ENCODE measurements around the gene IGBP1.
"Not testable (repeated sequence)": the region's sequence is repeated elsewhere in the genome, so short reads cannot be mapped to it uniquely, and the experiment has no call there.

Gene IGBP1

DNA sequence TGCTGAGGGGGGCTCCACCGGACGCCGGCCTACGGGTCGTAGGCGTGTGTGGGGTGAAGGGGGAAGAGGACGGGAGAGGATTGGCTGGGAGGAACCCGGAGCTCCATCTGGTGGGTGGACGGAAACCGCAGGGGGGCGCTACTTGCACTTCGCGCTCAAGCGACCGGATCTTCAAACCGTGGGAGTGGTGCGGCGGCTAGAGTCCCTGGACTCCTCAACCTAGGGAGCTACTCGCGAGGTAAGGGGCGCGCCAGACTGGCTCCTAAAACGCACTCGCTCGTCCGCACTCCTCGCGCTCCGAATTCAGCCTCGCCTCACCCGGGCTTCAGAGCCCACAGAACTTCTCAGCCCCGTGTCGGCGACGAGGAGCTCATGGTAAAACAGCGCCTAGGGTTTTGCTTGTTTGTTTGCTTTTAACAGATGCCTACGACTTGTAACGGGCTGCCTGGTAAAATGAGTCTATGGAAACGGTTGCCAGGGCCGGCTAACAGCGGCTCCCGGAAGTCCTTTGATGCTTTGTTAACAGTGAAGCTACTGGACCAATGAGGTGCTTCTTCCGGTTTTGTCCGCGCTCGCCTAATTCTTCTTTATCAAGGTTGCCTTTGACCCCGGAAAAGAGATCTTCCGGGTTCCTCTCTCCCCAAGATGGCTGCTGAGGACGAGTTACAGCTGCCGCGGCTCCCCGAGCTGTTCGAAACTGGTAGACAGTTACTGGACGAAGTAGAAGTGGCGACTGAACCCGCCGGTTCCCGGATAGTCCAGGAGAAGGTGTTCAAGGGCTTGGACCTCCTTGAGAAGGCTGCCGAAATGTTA, at the start of gene IGBP1:
Gene IGBP1 (plus strand): TSS at position 145 of the 813 bp plus-strand sequence. CDS start 501 bp downstream, at position 646.
- DNase-seq (ENCODE audit: low read depth): peak; percentile 60

DNA sequence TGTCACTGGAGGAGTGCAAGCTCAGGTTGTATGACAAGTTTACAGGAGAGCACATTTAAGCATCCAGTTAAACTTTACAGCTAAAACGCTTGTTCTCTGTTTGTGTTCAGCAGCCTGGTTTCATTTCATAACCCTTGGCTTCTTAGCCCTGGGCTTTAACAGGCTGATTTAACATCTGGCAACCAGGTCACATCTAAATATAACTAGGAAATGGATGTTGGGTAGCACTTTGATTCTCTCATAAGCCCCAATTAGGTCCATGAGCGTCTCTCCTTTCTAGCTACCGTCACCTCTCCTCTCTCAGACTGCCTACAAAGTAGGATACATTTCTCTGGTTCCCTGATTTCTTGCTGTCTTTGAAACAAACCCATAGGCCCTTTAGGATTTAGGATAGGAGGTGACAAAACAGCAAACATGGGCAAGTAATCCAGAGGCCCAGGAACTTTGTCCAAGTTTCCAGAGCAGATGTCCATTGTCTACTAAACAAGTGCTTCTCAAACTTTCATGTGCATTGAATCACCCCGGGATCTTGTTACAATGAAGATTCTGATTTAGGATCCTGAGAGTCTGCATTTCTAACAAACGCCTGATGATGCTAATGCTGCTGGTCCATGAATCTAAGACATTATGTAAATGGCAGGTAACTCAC, 48.5 kb upstream of the IGBP1 start:
- DNase-seq (ENCODE audit: low read depth): no peak

DNA sequence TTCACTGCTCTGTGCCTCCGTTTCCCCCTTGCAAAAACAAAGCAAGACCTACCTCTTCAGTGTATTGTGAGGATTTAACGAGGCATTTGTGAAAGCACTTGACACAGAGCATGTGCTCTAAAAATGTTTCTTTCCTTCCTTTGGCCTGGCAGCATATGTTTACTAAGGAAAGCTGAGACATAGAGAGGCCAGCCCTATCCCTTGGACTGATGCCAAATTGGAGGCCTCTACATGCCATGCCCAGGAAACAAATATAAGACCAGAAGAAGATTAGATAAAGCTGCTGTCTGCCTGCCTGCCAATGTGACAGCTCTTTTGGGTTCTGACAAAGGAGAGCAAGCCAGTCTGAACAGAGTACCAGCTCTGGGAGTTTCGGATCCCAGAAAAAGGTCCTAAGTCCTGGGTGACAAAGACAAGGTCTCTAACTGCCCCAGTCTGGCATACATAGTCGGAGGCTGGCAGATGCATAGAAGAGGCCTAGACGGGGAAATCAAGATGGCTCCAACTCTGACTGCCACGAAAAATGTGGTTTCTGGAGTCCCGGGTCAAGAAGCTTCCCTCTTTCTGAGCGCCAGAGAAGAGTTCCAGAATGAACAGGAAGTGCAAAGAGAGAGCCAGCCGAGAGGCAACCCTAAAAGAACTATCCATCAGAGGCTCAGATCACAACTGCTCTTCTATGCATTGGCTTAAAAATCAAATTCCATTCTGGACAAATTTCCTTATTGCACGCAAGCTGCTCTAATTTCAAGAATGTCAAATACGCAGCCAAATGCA, 45.2 kb upstream of the IGBP1 start:
- no peak for DNase-seq (ENCODE audit: low read depth)

DNA sequence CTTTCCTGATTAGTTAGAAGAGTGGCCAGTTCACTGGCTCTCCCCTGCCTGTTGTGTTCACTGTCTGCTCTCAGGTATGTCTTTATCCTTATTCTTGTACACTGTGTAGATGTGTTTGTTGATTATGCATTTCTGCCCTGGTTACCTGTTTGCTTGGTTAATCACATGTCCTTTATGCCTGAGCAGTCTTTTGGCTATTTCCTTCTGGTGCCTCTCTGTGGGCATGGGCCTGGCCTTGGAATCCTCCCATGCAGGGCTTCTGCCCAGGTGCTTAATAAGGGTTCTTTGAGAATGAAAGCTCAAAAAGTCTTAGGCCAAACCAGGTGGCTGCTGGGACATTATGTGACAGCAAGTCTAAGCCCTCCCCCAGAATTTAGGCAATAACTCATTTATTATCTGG, 44.5 kb upstream of the IGBP1 start:
- DNase-seq (ENCODE audit: low read depth): no peak

DNA sequence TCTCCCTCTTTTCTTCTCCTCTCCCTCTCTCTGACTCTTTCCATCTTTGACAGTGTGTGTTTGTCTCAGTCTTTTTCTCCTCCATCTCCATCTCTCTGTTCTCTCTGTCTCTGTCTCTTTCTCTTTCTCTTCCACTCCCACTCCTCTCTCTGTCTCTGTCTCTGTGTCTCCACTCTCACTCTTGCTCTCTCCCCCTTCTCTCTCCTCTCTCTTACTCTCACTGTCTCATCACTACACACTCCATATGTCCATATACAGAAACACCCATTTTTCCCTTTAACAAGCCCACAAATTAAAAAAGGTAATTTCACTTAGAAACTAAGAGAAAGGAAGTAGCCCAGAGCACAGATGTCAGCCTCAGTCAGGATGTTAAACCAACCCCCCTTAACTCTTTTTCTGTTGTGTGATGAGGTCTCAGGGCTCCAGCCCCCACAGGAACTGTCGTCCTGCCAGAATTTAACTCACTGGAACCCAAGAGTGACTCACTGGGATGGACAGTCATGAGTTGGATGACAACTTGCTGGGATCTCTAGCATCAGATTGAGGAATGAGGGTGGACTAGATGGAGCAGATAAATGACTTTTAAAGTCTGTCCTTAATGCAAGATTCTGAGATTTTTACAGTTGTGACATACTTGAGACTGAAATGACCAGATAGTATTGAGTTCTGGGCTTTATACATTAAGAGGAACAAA, 43.5 kb upstream of the IGBP1 start:
- no peak for DNase-seq (ENCODE audit: low read depth)

DNA sequence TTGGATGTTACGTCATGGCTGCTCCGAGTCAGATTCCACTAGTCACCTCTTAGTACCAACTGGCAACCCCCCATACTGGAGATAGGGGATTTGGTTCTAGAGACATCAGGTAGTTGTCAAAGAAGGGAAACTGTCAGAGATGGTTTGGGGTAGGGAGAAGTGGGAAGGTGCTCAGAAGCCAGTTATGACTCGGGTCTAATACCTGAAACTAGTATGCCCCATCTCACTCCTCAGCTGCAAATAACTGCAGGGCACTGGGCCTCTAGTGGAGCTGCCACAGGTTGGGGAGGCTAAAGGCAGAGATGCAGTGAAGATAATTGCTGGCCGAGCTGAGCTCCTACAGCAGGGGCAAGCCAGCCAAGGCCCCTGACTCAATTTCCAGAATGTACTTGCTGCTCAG, 41.0 kb upstream of the IGBP1 start:
- no peak for DNase-seq (ENCODE audit: low read depth)

DNA sequence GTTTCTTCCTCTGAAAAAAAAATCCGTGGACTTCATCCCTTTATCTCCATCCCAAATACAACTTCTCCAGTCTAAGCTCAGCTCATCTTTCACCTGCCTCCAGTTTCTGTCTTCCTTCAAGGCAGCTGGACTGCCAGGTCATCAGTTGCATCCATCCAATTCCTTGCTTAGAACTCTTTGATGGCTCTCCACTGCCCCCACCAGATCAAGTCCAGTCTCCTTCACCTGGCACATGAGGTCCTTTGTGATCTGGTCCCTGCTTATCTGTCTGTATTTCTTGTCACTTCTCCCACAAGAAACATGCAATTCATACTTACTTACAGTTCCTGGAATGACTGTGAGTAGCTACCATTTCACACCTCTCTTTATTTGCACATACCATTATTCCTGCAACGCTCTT, 37.2 kb upstream of the IGBP1 start:
- no peak for DNase-seq (ENCODE audit: low read depth)

DNA sequence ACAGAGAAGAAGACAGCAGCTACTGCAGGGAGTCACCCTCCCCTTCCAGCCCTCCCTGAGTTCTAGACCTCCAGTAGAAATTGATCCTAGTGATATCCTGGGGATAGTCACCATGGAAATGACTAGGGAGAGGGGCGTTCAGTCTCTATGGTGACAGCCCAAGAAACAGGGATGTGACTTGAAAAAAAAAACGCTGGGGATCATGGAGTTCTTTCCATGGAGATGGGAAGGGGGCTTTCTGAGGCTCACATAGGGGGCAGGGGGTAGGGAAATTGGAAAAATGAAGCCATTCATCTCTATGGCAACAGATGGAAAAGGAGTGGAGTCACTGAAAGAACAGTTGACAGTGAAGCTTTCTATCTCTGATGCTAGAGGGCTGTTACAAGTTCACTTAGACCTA, 28.0 kb upstream of the IGBP1 start:
- no peak for DNase-seq (ENCODE audit: low read depth)

DNA sequence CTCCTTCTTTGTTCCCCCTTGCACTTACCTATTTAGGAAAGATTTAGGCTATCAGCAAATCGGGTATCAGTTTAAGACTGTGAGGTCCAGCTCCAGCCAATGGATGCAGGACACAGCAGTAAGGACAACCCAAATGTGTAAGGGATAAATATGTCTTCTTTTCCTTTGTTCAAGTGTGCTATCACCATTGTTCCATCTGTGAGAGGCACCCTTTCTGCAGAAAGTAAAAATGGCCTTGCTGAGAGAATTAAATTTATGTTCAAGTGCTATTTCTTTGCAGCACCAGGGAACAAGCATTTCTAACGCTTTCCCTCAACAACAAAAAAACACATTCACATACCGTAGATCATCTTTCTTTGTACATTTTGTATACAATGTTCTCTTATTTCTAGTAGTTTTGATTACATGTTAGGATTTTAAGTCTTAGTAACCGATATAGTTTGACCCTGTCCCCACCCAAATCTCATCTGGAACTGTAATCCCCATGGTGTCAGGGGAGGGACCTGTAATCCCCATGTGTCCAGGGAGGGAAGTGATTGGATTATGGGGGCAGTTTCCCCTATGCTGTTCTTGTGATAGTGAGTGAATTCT, 21.7 kb upstream of the IGBP1 start:
- DNase-seq (ENCODE audit: low read depth): not testable (repeated sequence)

DNA sequence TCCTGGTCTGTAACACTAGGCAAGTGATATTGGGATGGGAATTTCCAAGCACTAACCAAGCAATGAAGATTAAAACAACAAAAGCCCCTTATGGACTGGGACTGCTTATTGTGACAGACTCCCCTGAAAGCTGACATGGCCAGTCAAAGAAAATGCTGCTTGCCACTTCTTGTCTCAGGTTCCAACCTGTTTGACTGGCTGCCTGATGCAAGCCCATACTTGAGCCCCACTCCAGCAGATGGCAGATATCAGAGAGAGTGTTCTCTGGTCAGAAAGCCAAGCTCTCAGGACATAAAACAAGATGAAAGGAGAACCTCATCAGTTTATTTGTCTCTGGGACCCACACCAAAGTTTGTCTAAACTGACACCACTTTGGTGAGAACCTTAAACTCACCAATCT, 15.5 kb upstream of the IGBP1 start:
- DNase-seq (ENCODE audit: low read depth): no peak

DNA sequence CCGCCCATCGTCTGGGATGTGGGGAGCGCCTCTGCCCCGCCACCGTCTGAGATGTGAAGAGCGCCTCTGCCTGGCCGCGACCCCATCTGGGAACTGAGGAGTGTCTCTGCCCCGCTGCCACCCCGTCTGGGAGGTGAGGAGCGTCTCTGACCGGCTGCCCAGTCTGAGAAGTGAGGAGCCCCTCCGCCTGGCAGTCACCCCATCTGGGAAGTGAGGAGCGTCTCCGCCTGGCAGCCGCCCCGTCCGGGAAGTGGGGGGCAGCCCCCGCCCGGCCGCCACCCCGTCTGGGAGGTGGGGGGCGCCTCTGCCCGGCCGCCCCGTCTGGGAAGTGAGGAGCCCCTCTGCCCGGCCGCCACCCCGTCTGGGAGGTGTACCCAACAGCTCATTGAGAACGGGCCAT, 10.2 kb upstream of the IGBP1 start:
- not testable (repeated sequence) for DNase-seq (ENCODE audit: low read depth)

DNA sequence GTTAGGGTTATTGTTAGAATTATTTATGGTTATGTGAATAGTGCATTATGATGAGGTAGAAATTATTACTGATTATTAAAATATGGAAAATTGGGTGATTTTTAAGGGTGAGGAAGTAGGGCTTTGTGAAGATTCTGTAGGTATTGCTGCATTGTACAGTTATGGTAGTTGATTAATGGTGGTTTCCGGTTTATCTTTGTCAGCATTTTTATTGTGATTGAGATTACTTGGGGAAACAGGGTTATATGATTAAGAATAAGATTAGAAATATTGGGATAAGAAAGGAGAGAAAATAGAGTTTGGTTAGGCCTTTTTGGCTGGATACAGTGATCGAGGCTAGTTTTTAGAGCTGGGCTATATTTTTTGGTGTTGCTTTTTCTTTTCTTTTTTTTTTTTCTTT, 8.6 kb upstream of the IGBP1 start:
- DNase-seq (ENCODE audit: low read depth): no peak

DNA sequence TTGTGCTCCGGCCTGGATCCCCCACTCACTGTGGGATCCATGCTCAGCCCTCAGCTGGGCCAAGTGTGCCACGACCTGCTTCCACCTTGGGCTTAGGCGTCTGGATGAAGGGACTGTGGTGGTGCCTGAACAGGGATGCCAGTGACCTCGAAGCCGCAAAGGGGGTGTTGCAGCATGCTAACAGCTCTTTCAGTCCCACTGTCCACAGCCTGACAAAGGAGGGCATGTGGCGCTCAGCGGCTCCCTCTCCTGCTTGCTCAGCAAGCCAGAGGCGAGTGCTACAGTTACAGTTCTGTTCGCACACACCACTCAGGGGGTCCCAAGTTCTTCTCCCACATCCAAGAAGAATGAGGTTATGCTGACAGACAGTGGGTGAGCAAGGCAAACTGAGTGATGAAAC, 5.2 kb upstream of the IGBP1 start:
- DNase-seq (ENCODE audit: low read depth): no peak

DNA sequence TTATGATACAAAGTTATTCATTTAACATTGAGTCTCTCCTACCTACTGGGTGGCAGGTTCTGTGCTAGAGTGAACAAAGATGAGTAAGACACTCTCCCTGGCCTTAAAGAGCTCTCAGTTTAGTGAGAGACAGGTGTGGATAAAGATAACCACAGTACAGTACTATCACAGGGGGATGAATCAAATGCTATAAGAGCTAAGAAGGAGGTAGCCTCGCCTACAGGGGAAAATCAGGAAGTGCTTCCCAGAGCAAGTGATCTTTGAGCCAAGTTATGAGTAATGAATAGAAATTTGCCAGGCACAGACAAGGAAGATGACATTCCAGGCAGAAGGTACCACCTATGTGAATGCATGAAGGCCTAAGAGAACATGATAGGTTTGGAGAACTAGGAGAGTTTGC, 3.4 kb upstream of the IGBP1 start:
- DNase-seq (ENCODE audit: low read depth): no peak

DNA sequence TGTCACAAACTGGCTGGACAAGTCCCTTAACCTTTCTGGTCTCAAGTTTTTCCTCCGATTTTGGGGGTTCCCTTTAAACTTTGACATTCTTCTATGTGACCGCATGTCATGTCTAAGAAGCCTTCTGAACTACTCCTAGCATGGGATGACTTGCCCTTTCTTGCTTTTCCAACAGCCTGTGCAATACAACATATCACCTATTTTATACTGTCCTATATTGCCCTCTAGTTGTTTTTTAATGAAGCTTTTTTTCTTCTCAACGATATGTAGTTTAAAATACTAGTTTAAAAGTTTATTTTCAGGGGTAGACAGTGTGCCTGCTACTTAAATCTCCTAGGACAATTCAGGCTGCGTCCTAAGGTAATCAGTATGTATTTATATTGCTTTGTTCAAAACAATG, 1.0 kb upstream of the IGBP1 start:
- DNase-seq (ENCODE audit: low read depth): no peak

DNA sequence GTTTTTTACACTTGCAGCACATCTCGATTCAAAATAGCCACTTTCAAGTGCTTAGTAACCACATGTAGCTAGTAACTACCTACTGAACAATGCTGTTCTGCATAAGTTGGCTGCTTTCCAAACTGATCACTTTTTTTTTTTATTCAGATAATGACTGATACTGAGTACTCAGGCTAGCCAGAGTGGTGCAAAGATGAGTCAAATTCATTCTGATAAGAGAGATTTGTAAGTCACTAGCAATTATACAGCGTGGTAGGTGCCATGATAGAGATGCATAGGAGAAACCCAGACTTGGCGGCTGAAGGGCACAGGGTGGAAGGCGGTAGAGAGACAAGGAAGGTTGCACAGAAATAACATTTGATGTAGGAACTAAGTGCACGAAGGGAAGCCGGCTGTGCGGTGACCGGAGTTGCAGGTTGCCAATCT, 357 bp upstream of the IGBP1 start:
- no peak for DNase-seq (ENCODE audit: low read depth)

DNA sequence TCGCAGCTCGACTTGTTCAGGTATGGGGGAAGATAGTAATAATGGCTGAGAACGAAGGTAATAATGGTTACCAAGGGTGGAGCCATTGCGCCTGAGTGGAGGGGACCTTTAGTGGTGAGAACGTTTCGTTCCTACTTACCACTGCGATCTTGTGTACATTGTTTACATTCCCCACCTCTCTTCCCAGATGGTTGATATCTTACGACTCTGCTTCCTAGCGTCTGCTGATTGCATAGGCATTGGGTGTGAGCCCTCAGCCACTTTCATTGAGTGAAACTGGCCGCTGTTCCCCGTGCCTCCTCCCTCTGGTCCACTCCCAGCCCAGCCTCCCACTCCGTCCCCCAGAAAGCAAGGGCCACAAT, 850 bp downstream of the IGBP1 start:
- no peak for DNase-seq (ENCODE audit: low read depth)

DNA sequence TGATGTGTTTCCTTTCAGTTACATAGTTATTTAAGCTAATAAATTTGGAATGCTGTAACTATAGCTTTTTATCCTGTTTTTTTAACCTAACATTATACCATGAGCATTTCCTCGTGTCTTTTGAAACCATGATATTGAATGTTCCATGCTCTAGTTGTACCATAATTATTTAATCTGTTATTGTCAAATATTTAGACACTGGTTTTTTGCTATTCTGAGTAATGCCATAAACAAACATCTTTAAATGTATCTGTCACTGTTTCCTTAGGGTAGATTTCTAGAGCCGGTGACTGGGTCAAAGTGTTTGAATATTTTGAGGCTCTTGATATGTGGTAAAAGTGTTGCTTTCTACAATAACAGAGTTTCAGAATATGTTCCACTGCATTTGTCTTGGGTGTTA, 5.4 kb downstream of the IGBP1 start:
- no peak for DNase-seq (ENCODE audit: low read depth)

DNA sequence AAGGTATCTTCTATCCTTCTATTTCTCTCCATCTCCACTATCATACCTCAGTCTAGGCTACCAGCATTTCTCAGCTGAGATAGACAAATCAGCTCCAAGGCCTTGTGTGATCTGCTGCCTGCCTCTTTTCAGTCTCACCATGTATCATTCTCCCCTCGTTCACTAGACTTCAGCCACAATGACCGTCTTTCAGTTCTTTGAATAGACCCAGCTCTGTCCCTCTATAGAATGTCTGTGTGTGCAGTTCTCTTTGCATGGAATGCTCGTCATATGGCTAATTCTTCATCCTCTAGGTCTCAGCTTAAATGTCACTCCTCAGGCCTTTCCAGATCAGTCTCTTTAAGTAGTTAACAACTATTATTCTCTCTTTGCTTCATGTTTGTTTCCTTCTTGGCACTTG, 6.5 kb downstream of the IGBP1 start:
- DNase-seq (ENCODE audit: low read depth): no peak

DNA sequence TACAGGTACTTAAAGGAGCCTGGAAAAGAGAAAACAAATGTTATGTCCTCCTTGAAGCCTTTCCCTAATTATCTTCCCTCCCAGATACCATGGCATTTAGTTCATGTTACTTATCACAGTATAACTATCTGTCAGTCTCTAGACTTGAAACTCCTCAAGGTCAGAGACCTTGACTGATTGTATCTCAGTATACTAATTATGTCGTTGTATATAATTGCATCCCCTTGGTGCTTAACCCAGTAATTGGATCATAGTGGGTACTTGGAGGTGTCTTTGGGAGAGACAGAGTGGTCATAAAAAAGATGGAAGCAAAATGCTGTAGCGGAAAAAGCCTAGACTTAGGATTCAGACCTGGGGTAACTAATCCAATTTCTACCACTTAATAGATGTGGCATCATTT, 8.1 kb downstream of the IGBP1 start:
- no peak for DNase-seq (ENCODE audit: low read depth)

DNA sequence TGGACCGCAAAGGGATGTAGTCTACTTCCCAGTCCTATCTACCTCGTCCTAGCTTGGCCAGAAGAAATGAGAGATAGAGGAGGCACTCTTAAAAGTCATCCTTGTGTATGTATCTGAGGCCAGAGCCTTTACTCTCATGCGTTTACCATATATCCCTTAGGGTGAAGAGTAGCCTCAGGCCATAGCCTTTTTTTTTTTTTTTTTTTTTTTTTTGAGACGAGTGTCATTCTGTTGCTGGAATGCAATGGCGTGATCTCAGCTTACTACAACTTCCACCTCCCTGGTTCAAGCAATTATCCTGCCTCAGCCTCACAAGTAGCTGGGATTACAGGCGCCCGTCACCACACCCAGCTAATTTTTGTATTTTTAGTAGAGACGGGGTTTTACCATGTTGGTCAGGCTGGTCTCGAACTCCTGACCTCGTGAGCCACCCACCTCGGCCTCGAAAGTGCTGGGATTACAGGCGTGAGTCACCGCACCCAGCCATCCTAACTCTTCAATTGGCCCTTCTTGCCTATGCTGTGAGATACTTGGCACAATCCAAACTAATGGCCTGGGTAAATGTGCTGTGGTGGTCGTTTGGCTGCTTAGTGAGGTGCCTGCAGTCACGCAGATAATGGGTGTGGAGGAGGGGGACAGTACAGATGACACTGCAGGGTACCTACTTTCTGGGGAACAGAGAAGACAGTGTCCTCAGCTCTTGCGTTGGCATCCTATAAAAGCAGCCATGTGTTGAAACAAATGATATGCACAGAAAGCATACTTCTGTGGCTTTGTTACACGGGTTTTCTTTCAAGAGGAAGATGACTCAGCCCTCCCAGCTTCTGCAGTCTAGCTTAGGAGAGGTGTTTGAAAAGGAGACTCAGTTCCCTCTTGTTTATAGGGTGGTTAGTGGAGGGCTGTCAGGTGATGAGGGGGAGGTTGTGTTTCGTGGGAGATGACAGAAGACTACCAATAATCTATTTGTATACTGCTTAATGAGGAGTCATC, 33.6 kb downstream of the IGBP1 start:
- no peak for DNase-seq (ENCODE audit: low read depth)
